ENCODE data around the gene BCL2A1.

DNA sequence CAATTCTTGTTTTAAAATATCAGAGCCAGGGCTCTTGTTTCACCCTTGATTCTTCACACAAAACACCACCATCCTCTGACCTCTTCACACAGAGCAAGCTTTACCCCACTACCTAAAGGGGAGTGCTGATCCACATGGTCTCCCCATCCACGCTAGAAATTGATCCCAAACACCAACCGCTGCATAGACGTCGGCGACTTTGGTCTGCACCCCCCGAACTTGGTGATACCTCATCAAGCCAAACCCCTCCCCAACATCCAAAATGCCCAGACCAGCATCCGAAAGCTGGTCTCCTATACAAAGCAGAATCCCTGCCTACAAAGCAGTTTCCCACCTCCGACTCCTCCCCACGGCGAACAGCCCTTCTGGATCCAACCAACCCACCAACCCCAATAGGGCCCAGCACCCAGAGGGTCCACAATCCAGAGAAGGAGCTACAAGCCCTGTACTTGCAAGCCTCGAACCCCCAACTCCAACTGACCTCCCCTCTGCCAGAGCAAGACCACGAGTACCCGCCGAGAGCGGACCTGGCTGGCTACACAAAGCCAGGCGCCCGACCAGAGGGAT, 48.4 kb downstream of the BCL2A1 start:
- TF ChIP-seq CTCF (IDR thresholded peaks at IDR 0.05 in 2 of 3, conservative IDR thresholded peaks at IDR 0.05 in 1 of 3; ENCODE audit: borderline replicate concordance in 1 of 3, insufficient read depth in 1 of 3, low read depth in 2 of 3, low read length in 2 of 3) = no peak
- TF ChIP-seq SRF (IDR thresholded peaks at IDR 0.05; ENCODE audit: low read depth) = no peak
- no peak for TF ChIP-seq REST (IDR thresholded peaks at IDR 0.05; ENCODE audit: low read depth)
- TF ChIP-seq POLR2A (IDR thresholded peaks at IDR 0.05; ENCODE audit: borderline replicate concordance, extremely low read depth, insufficient read depth, insufficient read length) = no peak
- TF ChIP-seq EZH2phosphoT487 (IDR thresholded peaks at IDR 0.05; ENCODE audit: borderline replicate concordance) = no peak
- no peak for TF ChIP-seq CEBPB (IDR thresholded peaks at IDR 0.05; ENCODE audit: low read depth)
- TF ChIP-seq EZH2 (IDR thresholded peaks at IDR 0.05) = no peak
- TF ChIP-seq RAD21 (IDR thresholded peaks at IDR 0.05; ENCODE audit: low read depth) = no peak
- no peak for TF ChIP-seq ZNF274 (IDR thresholded peaks at IDR 0.05; ENCODE audit: low read depth, low read length)
- no peak for TF ChIP-seq FOSL1 (IDR thresholded peaks at IDR 0.05; ENCODE audit: low read depth)
- TF ChIP-seq EGR1 (IDR thresholded peaks at IDR 0.05; ENCODE audit: low read depth) = no peak
- TF ChIP-seq POLR2AphosphoS5 (IDR thresholded peaks at IDR 0.05; ENCODE audit: low read depth, low read length) = no peak
- no peak for TF ChIP-seq ZFX (IDR thresholded peaks at IDR 0.05)
